LoVo (cell line): ENCODE data around the gene MMP26.

Source experiments
- DNase-seq: peaks from one replicate; pipeline ENCODE4 v3.0.0-alpha.2; 2016; ENCODE audit warnings: low spot score

The MMP26 gene

GRCh38 chr11:4704054-4704789 is at the start of gene MMP26:
Gene MMP26 (plus strand): TSS chr11:4704784.
- no peak for DNase-seq

DNA sequence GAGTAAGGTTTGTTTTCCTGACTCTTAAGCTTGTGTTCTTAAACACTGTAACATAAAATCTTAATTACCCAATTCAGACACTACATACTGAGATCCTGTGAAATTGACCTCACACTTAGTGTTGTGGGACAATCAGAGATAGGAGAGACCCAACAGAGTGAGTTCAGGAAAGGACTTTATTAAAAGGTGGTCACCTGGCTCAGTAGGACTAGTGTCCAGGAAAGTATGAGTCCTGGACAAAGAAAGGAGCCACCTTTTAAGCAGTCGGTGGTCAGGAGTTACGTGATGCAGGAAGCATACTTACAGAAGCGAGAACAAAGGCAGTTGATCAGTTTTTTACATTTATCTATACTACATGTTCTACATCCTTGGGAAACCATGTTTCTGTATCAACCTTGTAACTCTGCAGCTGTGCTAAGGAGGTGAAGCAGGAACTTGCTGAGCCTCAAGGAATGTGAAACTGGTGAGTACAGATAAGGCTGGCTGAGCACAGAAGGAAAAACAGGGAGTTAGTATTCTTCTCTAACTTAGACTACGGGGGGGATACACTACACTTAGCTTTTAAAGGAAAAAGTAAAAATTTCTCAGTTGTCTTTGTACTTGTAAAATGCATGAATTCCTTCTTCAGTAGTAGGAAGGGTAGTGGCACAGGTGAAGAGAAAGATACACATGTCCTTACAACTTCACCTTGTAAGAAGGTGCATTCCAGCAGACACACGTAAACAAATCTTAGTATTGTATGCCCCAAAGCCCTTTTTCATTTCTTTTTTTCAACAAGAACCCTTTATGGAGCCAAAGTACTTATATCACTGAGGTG is 45.7 kb upstream of the MMP26 start:
- no peak for DNase-seq

DNA sequence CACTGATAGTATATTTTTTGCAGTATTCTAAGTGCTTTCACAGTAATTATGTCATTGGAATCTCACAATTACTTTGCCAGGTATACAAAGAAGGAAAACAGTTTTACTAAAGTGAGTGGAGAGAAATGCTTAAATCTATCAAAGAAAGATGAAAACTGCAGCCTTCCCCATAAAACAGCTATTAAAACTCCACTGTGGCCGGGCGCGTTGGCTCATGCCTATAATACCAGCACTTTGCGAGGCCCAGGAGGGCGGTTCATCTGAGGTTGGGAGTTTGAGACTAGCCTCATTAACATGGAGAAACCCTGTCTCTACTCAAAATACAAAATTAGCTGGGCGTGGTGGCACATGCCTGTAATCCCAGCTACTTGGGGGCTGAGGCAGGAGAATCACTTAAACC is 41.7 kb upstream of the MMP26 start:
- DNase-seq = no peak

GRCh38 chr11:4664183-4664582 is 40.4 kb upstream of the MMP26 start:
- no peak for DNase-seq

DNA sequence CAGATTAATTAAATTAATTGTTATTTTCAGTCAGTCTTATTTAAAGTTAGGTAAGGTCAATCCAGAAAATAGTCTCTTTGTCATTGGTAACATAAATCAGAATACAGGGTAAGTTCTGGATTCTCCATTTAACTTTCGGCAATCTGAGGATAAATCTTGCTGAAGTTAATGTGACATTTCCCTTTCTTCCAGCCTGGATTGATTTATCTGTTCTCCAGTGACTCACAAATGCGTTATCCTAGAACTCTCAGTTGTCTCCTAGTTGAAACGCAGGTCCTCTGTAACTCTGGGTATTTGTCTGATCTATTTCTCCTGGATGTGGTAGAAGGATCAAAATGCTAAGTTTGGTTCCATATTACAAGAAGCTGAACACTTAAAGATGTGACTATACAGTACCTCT is 39.8 kb upstream of the MMP26 start:
- DNase-seq = no peak

DNA sequence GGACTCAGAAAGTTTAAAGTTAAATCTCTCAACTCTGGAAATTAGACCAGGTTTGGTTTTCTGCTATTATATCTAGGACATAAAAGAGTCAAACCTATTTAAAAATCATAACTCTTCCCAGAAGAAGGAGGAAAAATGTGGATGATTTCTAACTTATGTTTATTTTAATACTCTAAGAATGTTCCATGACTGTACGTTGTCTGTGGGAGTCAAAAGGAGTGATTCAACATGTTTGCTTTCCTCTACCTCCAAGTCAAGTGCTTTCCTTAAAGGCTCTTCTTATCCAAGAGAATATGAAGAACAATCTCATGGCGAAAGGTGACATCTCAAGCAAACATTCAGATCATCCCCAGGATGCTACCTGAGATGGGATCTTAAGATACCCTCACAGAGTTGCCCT is 39.2 kb upstream of the MMP26 start:
- no peak for DNase-seq

- DNase-seq = no peak
Observed at GRCh38 chr11:4671741-4672140, 32.8 kb upstream of the MMP26 start.

- DNase-seq = peak; percentile 7
Observed at GRCh38 chr11:4672470-4672869, 32.1 kb upstream of the MMP26 start.

- DNase-seq = no peak
Observed at GRCh38 chr11:4673781-4674180, 30.8 kb upstream of the MMP26 start.

DNA sequence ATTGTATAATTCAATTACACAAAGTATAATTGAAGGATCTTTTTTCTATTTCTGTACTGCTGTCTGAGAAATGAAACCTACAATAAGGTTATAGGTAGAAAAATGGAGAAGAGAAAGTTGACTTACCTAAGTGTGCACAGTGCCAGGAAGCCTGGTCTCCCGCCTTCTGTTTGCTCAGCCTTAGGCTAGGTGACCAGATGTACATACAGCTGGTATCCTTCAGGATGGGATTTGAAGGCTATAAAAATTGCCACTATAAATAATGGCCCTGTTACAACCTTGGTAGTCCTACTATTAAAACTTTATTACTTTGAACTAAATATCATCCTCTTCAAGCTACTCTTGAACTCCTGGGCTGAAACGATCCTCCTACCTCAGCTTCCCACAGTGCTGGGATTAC is 26.6 kb upstream of the MMP26 start:
- DNase-seq = no peak

GRCh38 chr11:4680341-4680740 is 24.2 kb upstream of the MMP26 start:
- DNase-seq = no peak

DNA sequence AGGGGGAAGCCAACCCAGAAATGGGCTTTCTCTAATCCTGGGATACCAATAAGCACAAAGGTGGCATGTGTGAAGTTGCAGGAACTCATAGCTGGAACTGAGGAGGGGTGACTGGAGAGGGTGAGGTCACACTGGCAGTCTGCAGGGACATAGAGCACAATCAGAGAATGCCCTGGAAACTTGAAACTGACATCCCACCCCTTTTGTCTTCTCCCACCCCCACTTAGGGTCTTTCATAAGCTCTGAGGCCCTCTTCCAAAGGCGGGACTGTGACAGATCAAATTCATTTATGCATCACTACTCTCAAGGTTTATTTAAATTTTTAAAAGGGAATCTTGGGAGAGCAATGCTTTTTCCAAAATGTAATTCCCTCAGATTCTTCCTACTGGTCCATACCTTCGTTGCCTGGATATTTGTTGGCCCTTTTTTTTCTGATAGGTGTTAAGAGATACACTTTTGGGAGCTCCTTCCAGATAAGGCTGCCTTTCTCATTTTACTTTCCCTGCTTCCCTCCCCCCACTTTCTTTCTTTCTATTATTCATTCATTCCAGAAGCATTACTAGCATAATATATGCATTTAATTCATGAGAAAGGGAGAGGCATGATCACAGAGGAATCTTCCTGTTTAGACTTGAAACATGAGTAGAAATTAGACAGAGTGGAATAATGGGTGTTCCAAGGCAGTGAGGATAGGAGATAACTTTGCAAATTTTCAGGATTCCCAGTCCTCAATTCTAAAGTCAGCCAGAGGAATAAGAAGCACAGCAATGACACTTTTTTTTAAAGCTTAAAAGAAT is 21.8 kb upstream of the MMP26 start:
- no peak for DNase-seq

GRCh38 chr11:4684631-4685285 is 19.8 kb upstream of the MMP26 start:
- DNase-seq = no peak

DNA sequence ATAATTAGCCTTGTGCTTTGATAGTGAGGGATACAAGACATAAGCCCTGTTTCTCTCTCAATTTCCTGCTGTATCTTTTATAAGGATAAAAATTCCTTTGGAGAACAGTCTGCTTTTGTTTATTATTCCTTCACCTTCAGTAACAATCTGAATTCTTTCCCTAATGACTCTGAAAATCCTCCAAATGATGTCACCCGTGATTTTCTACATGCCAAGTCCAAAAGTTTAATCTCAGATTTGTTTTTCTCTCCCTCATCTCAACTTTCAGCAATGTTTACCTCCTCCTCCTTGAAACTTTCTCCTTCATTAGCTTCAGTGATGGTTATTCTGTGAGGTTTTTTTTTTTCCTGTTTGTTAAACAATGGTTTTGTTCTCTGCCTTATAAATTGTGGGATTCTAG is 9.1 kb upstream of the MMP26 start:
- no peak for DNase-seq

DNA sequence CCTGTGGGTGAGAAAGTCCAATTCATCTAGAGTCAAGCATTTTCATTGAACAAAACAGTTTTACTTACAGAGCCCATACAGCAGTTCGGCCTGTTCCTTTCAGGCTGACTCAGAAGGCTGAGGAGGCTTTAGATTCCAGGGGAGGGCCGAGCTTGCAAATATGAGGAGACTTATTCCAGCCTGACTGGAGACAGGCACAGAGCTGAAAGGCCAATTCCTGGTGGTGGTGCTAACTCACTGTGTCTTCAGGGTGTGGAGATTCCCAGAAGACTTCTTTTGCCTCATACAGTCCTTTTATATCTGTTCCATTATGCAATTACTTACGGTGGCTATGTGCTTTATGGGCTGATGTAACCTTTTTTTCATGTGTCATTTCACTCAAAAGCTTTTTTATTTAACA is 7.0 kb upstream of the MMP26 start, which contains the start of gene OR51E2:
TSS of gene OR51E2 (minus strand) at position 269 of the 400 bp plus-strand sequence. CDS start 15,142 bp downstream, outside the sequence.
- no peak for DNase-seq

DNA sequence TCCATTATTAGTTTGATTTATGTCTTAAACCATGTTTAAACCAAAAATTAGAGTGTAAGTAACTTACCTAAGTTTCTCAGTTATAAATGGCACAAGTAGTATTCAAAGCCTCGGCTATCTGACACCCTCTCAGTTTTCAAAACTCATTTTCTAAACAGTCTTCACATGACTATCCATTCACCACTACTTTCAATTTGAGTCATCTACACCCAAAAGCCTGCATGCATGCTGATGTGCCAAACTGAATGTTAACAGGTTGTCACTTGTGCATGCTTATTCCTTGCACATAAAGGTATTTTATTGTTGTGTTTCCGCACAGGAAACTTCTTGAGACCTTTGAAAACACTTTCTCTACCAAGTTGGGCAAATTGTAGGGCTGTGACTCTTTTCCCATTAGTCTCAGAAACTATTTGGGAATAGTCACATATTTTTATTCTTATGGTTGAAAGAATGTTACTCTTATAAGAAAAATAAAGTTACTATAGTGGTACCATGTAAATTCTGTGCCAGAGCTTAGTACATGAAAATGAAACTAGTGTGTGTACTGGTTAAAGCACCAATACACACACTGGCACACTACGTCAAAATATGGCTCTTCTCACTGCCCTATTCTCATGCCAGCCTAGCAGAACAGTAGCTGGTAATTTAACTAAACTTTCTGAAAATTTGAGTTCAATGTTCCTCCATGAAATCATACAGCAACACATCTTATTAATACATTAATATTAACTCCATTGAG is 4.7 kb upstream of the MMP26 start:
- no peak for DNase-seq

- DNase-seq = no peak
Observed at GRCh38 chr11:4700436-4700820, 4.2 kb upstream of the MMP26 start.

DNA sequence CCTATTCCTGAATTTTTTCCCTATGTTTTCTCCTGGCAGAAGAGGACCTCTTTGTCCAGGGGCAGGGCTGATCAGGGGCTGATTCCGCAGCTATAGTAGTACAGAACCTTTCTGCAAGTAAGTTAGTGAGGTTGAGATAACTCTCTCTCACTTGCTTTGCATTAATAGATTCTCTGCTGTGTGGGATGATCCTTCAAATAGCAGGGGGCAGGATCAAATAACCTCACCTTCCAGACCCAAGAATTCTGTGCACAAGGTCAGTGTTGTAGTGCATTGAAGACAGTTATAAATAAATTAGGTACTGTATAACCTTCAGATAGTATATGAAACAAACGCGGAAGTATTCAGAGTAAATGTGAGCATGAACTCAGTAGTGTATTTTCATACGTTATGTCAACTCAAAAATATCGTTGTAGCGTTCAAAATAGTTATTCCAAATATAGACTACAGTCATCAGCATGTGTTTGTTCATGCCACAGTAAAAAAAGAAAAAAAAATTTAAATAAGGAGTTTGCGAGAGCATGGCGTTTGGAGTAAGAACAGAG is 278 bp downstream of the MMP26 start:
- DNase-seq = no peak

DNA sequence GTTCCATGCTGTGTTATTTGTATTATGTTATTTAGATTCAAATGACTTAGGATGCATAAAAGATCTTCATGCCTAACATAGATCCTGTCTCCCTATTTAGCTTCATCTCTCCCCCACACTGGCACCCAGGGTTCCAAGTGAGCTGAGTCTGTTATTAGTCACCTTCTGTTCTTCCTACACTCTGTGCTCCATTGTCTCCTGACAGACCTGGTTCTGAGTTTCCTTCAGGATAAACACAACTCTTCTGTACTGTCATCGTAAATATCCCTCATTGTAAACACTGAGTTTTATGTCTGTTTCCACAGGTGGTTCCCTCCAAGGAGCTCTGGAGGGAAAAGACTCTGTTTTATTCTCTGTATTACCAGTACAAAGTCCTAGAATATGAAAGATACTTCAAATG is 8.7 kb downstream of the MMP26 start:
- DNase-seq = no peak

- no peak for DNase-seq
Observed at GRCh38 chr11:4714300-4714699, 9.7 kb downstream of the MMP26 start.
